ENCODE measurements around the gene NFKBIL1. TPM values are rescaled to one million over a fixed set of nuclear protein-coding genes. Genes with fewer than 3 reads are reported as not detected.
"Not testable (repeated sequence)": the region's sequence is repeated elsewhere in the genome, so short reads cannot be mapped to it uniquely, and the experiment has no call there.

Gene NFKBIL1
- 20.4 TPM for total RNA-seq

DNA sequence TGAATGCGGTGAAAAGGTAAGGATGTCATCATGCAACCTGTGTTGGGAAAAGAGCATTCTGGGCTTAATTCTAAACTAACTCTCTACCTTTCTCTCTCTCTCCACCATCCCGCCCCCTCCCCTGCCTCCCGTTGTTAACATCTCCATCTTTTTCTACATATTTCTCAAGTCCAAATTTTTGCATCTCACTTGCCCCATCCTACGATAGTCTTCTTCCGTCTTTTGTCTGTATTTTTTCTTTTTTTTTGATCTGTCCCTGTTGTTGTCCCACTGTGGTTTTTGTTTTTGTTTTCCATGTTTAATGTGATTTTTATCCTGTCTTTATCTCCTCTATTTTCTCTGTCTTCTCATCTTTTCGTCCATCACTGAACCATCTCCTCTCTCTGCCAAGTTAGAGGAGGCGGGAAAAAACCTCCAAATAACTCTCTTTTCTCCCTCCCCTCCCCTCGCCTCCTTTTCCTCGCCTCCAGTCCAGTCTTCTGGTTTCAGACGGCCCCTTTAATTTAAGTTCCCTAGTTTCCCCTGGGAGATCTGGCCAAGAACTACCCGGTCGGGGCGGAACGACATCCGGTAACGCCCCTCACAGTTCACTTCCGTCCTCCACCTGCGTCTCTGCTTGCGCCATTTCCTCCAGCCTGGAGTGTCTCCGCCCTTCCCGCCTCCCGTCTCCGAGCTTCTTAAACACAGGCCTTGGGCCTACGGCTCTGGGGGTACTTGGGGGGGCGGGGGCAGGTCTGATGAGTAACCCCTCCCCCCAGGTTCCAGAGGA is at the start of gene NFKBIL1:
Gene NFKBIL1 (plus strand): TSS at position 651 of the 769 bp plus-strand sequence. CDS start 87 bp downstream, at position 738.
- Histone ChIP-seq H3K4me1 (ENCODE audit: control insufficient read depth in 3 of 3, insufficient read depth in 3 of 3, low read length in 3 of 3) (peaks cover 20 to 40% (median 31%) of the 10 kb centered on the region in 3 donors), H3K4me3 (ENCODE audit: low read length in 3 of 3) (peak within 1 kb of the TSS; percentile 58 to 82 (median 72)), H3K36me3 (ENCODE audit: control insufficient read depth in 3 of 3, insufficient read depth in 3 of 3, low read length in 3 of 3) (peaks cover 3 to 22% (median 21%) of the 10 kb centered on the region in 3 donors), H3K9ac (ENCODE audit: low read depth in 1 of 3, low read length in 3 of 3) (peak within 1 kb of the TSS; percentile 69 to 83 (median 77)), H3K9me3 (ENCODE audit: control insufficient read depth in 3 of 3, low read length in 3 of 3) (no peaks in the 10 kb centered on the region), H3K27me3 (ENCODE audit: control insufficient read depth in 3 of 3, insufficient read depth in 3 of 3, low read length in 3 of 3) (no peaks in the 10 kb centered on the region), H3K27ac (ENCODE audit: low read depth, low read length) (peak within 1 kb of the TSS; percentile 87)

- no peak overlapping the region for H3K9ac ChIP-seq (ENCODE audit: low read depth in 1 of 3, low read length in 3 of 3)
These were observed 48.7 kb upstream of the NFKBIL1 start for GRCh38 chr6:31498748-31499147.

GRCh38 chr6:31499648-31500047 is 47.8 kb upstream of the NFKBIL1 start:
- H3K36me3 ChIP-seq (ENCODE audit: control insufficient read depth in 3 of 3, insufficient read depth in 3 of 3, low read length in 3 of 3); H3K9ac ChIP-seq (ENCODE audit: low read depth in 1 of 3, low read length in 3 of 3); H3K27ac ChIP-seq (ENCODE audit: low read depth, low read length); H3K4me3 ChIP-seq (ENCODE audit: low read length in 3 of 3); H3K4me1 ChIP-seq (ENCODE audit: control insufficient read depth in 3 of 3, insufficient read depth in 3 of 3, low read length in 3 of 3); H3K9me3 ChIP-seq (ENCODE audit: control insufficient read depth in 3 of 3, low read length in 3 of 3): not testable (repeated sequence)
- peaks cover 9 to 31% (median 20%) of the 10 kb centered on the region in 3 donors for H3K27me3 ChIP-seq (ENCODE audit: control insufficient read depth in 3 of 3, insufficient read depth in 3 of 3, low read length in 3 of 3)

More at GRCh38 chr6:31498748-31499147, 48.7 kb upstream of the NFKBIL1 start:
- Histone ChIP-seq H3K27ac (ENCODE audit: low read depth, low read length) (no peak overlapping the region), H3K4me3 (ENCODE audit: low read length in 3 of 3) (peak overlapping the region in 1 of 3 donors; percentile 30), H3K27me3 (ENCODE audit: control insufficient read depth in 3 of 3, insufficient read depth in 3 of 3, low read length in 3 of 3) (peaks cover 9 to 37% (median 22%) of the 10 kb centered on the region in 3 donors), H3K9me3 (ENCODE audit: control insufficient read depth in 3 of 3, low read length in 3 of 3) (no peaks in the 10 kb centered on the region), H3K4me1 (ENCODE audit: control insufficient read depth in 3 of 3, insufficient read depth in 3 of 3, low read length in 3 of 3) (peaks cover 12% of the 10 kb centered on the region in 3 donors), H3K36me3 (ENCODE audit: control insufficient read depth in 3 of 3, insufficient read depth in 3 of 3, low read length in 3 of 3) (no peaks in the 10 kb centered on the region)

DNA sequence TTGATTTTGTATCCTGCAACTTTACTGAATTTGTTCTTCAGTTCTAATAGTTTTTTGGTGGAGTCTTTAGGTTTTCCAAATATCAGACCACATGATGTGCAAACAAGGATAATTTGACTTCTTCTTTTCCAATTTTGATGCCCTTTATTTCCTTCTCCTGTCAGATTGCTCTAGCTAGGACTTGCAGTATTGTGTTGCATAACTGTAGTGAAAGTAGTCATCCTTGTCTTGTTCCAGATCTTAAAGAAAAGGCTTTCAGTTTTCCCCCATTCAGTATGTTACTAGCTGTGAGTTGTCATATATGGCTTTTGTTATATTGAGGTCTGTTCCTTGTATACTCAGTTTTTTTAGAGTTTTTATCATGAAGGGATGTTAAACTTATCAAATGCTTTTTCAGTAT is 44.8 kb upstream of the NFKBIL1 start:
- H3K27ac ChIP-seq (ENCODE audit: low read depth, low read length), result no peak overlapping the region
- H3K9me3 ChIP-seq (ENCODE audit: control insufficient read depth in 3 of 3, low read length in 3 of 3), result no peaks in the 10 kb centered on the region
- H3K4me3 ChIP-seq (ENCODE audit: low read length in 3 of 3), result no peak overlapping the region
- H3K4me1 ChIP-seq (ENCODE audit: control insufficient read depth in 3 of 3, insufficient read depth in 3 of 3, low read length in 3 of 3), result peaks cover 2 to 5% (median 2%) of the 10 kb centered on the region in 3 donors
- H3K9ac ChIP-seq (ENCODE audit: low read depth in 1 of 3, low read length in 3 of 3), result no peak overlapping the region
- peaks cover 0 to 6% (median 2%) of the 10 kb centered on the region in 3 donors for H3K36me3 ChIP-seq (ENCODE audit: control insufficient read depth in 3 of 3, insufficient read depth in 3 of 3, low read length in 3 of 3)
- H3K27me3 ChIP-seq (ENCODE audit: control insufficient read depth in 3 of 3, insufficient read depth in 3 of 3, low read length in 3 of 3), result peaks cover 9 to 35% (median 18%) of the 10 kb centered on the region in 3 donors

- not testable (repeated sequence) for H3K27ac ChIP-seq (ENCODE audit: low read depth, low read length)
These were observed 38.4 kb upstream of the NFKBIL1 start for GRCh38 chr6:31509036-31509435.

GRCh38 chr6:31510007-31510406 is 37.4 kb upstream of the NFKBIL1 start:
- no peaks in the 10 kb centered on the region for H3K4me1 ChIP-seq (ENCODE audit: control insufficient read depth in 3 of 3, insufficient read depth in 3 of 3, low read length in 3 of 3)

More at GRCh38 chr6:31509036-31509435, 38.4 kb upstream of the NFKBIL1 start:
- H3K9me3 ChIP-seq (ENCODE audit: control insufficient read depth in 3 of 3, low read length in 3 of 3); H3K4me1 ChIP-seq (ENCODE audit: control insufficient read depth in 3 of 3, insufficient read depth in 3 of 3, low read length in 3 of 3); H3K4me3 ChIP-seq (ENCODE audit: low read length in 3 of 3); H3K9ac ChIP-seq (ENCODE audit: low read depth in 1 of 3, low read length in 3 of 3): not testable (repeated sequence)
- peaks cover 0 to 13% (median 3%) of the 10 kb centered on the region in 3 donors for H3K36me3 ChIP-seq (ENCODE audit: control insufficient read depth in 3 of 3, insufficient read depth in 3 of 3, low read length in 3 of 3)
- H3K27me3 ChIP-seq (ENCODE audit: control insufficient read depth in 3 of 3, insufficient read depth in 3 of 3, low read length in 3 of 3), result peaks cover 0 to 21% (median 3%) of the 10 kb centered on the region in 3 donors

GRCh38 chr6:31513456-31514165 is 33.8 kb upstream of the NFKBIL1 start:
- peaks cover 0 to 6% (median 2%) of the 10 kb centered on the region in 3 donors for H3K36me3 ChIP-seq (ENCODE audit: control insufficient read depth in 3 of 3, insufficient read depth in 3 of 3, low read length in 3 of 3)
- H3K9ac ChIP-seq (ENCODE audit: low read depth in 1 of 3, low read length in 3 of 3), result no peak overlapping the region
- H3K9me3 ChIP-seq (ENCODE audit: control insufficient read depth in 3 of 3, low read length in 3 of 3), result no peaks in the 10 kb centered on the region
- no peaks in the 10 kb centered on the region for H3K4me1 ChIP-seq (ENCODE audit: control insufficient read depth in 3 of 3, insufficient read depth in 3 of 3, low read length in 3 of 3)
- no peak overlapping the region for H3K27ac ChIP-seq (ENCODE audit: low read depth, low read length)
- no peak overlapping the region for H3K4me3 ChIP-seq (ENCODE audit: low read length in 3 of 3)
- H3K27me3 ChIP-seq (ENCODE audit: control insufficient read depth in 3 of 3, insufficient read depth in 3 of 3, low read length in 3 of 3), result peaks cover 0 to 3% (median 3%) of the 10 kb centered on the region in 3 donors

More at GRCh38 chr6:31510007-31510406, 37.4 kb upstream of the NFKBIL1 start:
- H3K4me3 ChIP-seq (ENCODE audit: low read length in 3 of 3), result no peak overlapping the region
- H3K9ac ChIP-seq (ENCODE audit: low read depth in 1 of 3, low read length in 3 of 3), result no peak overlapping the region
- no peak overlapping the region for H3K27ac ChIP-seq (ENCODE audit: low read depth, low read length)
- peaks cover 0 to 18% (median 2%) of the 10 kb centered on the region in 3 donors for H3K27me3 ChIP-seq (ENCODE audit: control insufficient read depth in 3 of 3, insufficient read depth in 3 of 3, low read length in 3 of 3)
- peaks cover 0 to 13% (median 3%) of the 10 kb centered on the region in 3 donors for H3K36me3 ChIP-seq (ENCODE audit: control insufficient read depth in 3 of 3, insufficient read depth in 3 of 3, low read length in 3 of 3)
- H3K9me3 ChIP-seq (ENCODE audit: control insufficient read depth in 3 of 3, low read length in 3 of 3), result no peaks in the 10 kb centered on the region

GRCh38 chr6:31521835-31522234 is 25.6 kb upstream of the NFKBIL1 start:
- Histone ChIP-seq H3K4me3 (ENCODE audit: low read length in 3 of 3) (no peak overlapping the region), H3K9ac (ENCODE audit: low read depth in 1 of 3, low read length in 3 of 3) (no peak overlapping the region), H3K4me1 (ENCODE audit: control insufficient read depth in 3 of 3, insufficient read depth in 3 of 3, low read length in 3 of 3) (no peaks in the 10 kb centered on the region), H3K27ac (ENCODE audit: low read depth, low read length) (no peak overlapping the region), H3K36me3 (ENCODE audit: control insufficient read depth in 3 of 3, insufficient read depth in 3 of 3, low read length in 3 of 3) (no peaks in the 10 kb centered on the region), H3K9me3 (ENCODE audit: control insufficient read depth in 3 of 3, low read length in 3 of 3) (no peaks in the 10 kb centered on the region), H3K27me3 (ENCODE audit: control insufficient read depth in 3 of 3, insufficient read depth in 3 of 3, low read length in 3 of 3) (no peaks in the 10 kb centered on the region)

- Histone ChIP-seq H3K4me3 (ENCODE audit: low read length in 3 of 3) (no peak overlapping the region), H3K36me3 (ENCODE audit: control insufficient read depth in 3 of 3, insufficient read depth in 3 of 3, low read length in 3 of 3) (peaks cover 8 to 11% (median 9%) of the 10 kb centered on the region in 3 donors), H3K27me3 (ENCODE audit: control insufficient read depth in 3 of 3, insufficient read depth in 3 of 3, low read length in 3 of 3) (no peaks in the 10 kb centered on the region), H3K9me3 (ENCODE audit: control insufficient read depth in 3 of 3, low read length in 3 of 3) (no peaks in the 10 kb centered on the region), H3K27ac (ENCODE audit: low read depth, low read length) (no peak overlapping the region), H3K4me1 (ENCODE audit: control insufficient read depth in 3 of 3, insufficient read depth in 3 of 3, low read length in 3 of 3) (peaks cover 3 to 4% (median 4%) of the 10 kb centered on the region in 3 donors), H3K9ac (ENCODE audit: low read depth in 1 of 3, low read length in 3 of 3) (no peak overlapping the region)
These were observed 21.9 kb upstream of the NFKBIL1 start for GRCh38 chr6:31525553-31525931.
